H9 (cell line): ENCODE measurements around the gene UBAC1. TPM values are rescaled to one million over a fixed set of nuclear protein-coding genes. Genes with fewer than 3 reads are reported as not detected.

Experiments
- DNase-seq: peaks from one replicate; pipeline ENCODE4 v3.0.0-alpha.2; 2017
- H2AFZ ChIP-seq: one replicate; pipeline ENCODE4 v1.6.1; 2013; ENCODE audit warnings: mild to moderate bottlenecking, low read length, control low read depth, moderate library complexity
- H2AK5ac ChIP-seq: 2 replicates; pipeline ENCODE4 v1.6.1; 2013; ENCODE audit warnings: low read length, control low read depth, mixed read lengths; ENCODE audit not compliant: insufficient read length
- H2BK120ac ChIP-seq: one replicate; pipeline ENCODE4 v1.6.1; 2013; ENCODE audit warnings: low read depth, mild to moderate bottlenecking, low read length, control low read depth, inconsistent platforms; ENCODE audit not compliant: poor library complexity, severe bottlenecking
- H2BK12ac ChIP-seq: 2 replicates; pipeline ENCODE4 v1.6.1; 2013; ENCODE audit warnings: low read length, control low read depth, mixed read lengths, low read depth; ENCODE audit not compliant: insufficient read length
- H2BK15ac ChIP-seq: 2 replicates; pipeline ENCODE4 v1.6.1; 2013; ENCODE audit warnings: low read depth, low read length, control low read depth
- H2BK20ac ChIP-seq: one replicate; pipeline ENCODE4 v1.6.1; 2013; ENCODE audit warnings: low read depth, mild to moderate bottlenecking, low read length, control low read depth, inconsistent platforms; ENCODE audit not compliant: poor library complexity, severe bottlenecking
- H2BK5ac ChIP-seq: 2 replicates; pipeline ENCODE4 v1.6.1; 2013; ENCODE audit warnings: low read length, control low read depth, mixed read lengths; ENCODE audit not compliant: insufficient read length
- H3K14ac ChIP-seq: 2 replicates; pipeline ENCODE4 v1.6.1; 2013; ENCODE audit warnings: low read length, control low read depth; ENCODE audit not compliant: insufficient read depth
- H3K18ac ChIP-seq: 2 replicates; pipeline ENCODE4 v1.6.1; 2013; ENCODE audit warnings: low read depth, mild to moderate bottlenecking, mixed read lengths, low read length, control low read depth; ENCODE audit not compliant: insufficient read length
- H3K23ac ChIP-seq: 2 replicates; pipeline ENCODE4 v1.6.1; 2013; ENCODE audit warnings: low read length, control low read depth, mixed read lengths, low read depth; ENCODE audit not compliant: insufficient read length
- H3K23me2 ChIP-seq: 2 replicates; pipeline ENCODE4 v1.6.1; 2013; ENCODE audit warnings: low read depth, mild to moderate bottlenecking, mixed read lengths, low read length, control low read depth; ENCODE audit not compliant: insufficient read length, poor library complexity, severe bottlenecking
- H3K27ac ChIP-seq: 2 replicates; pipeline ENCODE4 v1.5.1; 2013; ENCODE audit warnings: low read length, control low read depth, mixed read lengths, low read depth; ENCODE audit not compliant: insufficient read length
- H3K27me3 ChIP-seq: 2 replicates; pipeline ENCODE4 v1.6.1; 2013; ENCODE audit warnings: low read length, control low read depth, inconsistent platforms; ENCODE audit not compliant: insufficient read depth
- H3K4ac ChIP-seq: 2 replicates; pipeline ENCODE4 v1.6.1; 2013; ENCODE audit warnings: low read depth, mild to moderate bottlenecking, control low read depth, inconsistent platforms, low read length, moderate library complexity
- H3K4me1 ChIP-seq: 2 replicates; pipeline ENCODE4 v1.6.1; 2013; ENCODE audit warnings: low read length, control low read depth, inconsistent platforms; ENCODE audit not compliant: insufficient read depth
- H3K4me2 ChIP-seq: 2 replicates; pipeline ENCODE4 v1.6.1; 2013; ENCODE audit warnings: low read length, control low read depth, mixed read lengths; ENCODE audit not compliant: insufficient read length, insufficient read depth
- H3K56ac ChIP-seq: 2 replicates; pipeline ENCODE4 v1.6.1; 2013; ENCODE audit warnings: low read depth, mild to moderate bottlenecking, mixed read lengths, low read length, control low read depth; ENCODE audit not compliant: insufficient read length
- H3K79me1 ChIP-seq: 2 replicates; pipeline ENCODE4 v1.6.1; 2013; ENCODE audit warnings: low read depth, mild to moderate bottlenecking, moderate library complexity, low read length, control low read depth, inconsistent platforms; ENCODE audit not compliant: insufficient read depth, poor library complexity, severe bottlenecking
- H3K79me2 ChIP-seq: 2 replicates; pipeline ENCODE4 v1.6.1; 2013; ENCODE audit warnings: low read length, control low read depth, inconsistent platforms; ENCODE audit not compliant: insufficient read depth
- H3K9ac ChIP-seq: 2 replicates; pipeline ENCODE4 v1.6.1; 2013; ENCODE audit warnings: low read length, control low read depth, mixed read lengths; ENCODE audit not compliant: insufficient read length; ENCODE audit errors: extremely low read depth
- H3K9me3 ChIP-seq: one replicate; pipeline ENCODE4 v1.6.1; 2013; ENCODE audit warnings: low read depth, low read length, inconsistent platforms; ENCODE audit not compliant: control insufficient read depth
- H3T11ph ChIP-seq: one replicate; pipeline ENCODE4 v1.6.1; 2013; ENCODE audit warnings: mild to moderate bottlenecking, low read length, control low read depth, inconsistent platforms
- H4K20me1 ChIP-seq: one replicate; pipeline ENCODE4 v1.6.1; 2013; ENCODE audit not compliant: control insufficient read depth, insufficient read length, insufficient read depth
- H4K5ac ChIP-seq: 2 replicates; pipeline ENCODE4 v1.6.1; 2013; ENCODE audit warnings: low read depth, mild to moderate bottlenecking, mixed read lengths, low read length, control low read depth; ENCODE audit not compliant: insufficient read length
- H4K8ac ChIP-seq: replicated peaks from 2 replicates; pipeline ENCODE4 v1.6.1; 2013; ENCODE audit warnings: low read length, control low read depth, mixed read lengths, low read depth; ENCODE audit not compliant: insufficient read length
- H4K91ac ChIP-seq: 2 replicates; pipeline ENCODE4 v1.6.1; 2013; ENCODE audit warnings: low read depth, mild to moderate bottlenecking, moderate library complexity, mixed read lengths, low read length, control low read depth; ENCODE audit not compliant: insufficient read length
- H3K27ac Mint-ChIP-seq, 3 experiments: 2 replicates in 2 of 3; 3 replicates in 1 of 3; pipeline ENCODE4 v1.8.0; 2020 to 2021; ENCODE audit warnings: mixed read lengths in 3 of 3, mild to moderate bottlenecking in 1 of 3, moderate library complexity in 1 of 3
- H3K27me3 Mint-ChIP-seq: 2 replicates; pipeline ENCODE4 v1.8.0; 2021; ENCODE audit warnings: low read depth, mild to moderate bottlenecking, moderate library complexity, mixed read lengths
- H3K36me3 Mint-ChIP-seq, 3 experiments: 2 replicates in 2 of 3; 3 replicates in 1 of 3; pipeline ENCODE4 v1.8.0; 2020 to 2021; ENCODE audit warnings: low read depth in 3 of 3, mixed read lengths in 3 of 3; ENCODE audit not compliant: insufficient read depth in 1 of 3
- H3K4me1 Mint-ChIP-seq, 2 experiments: 2 replicates each; pipeline ENCODE4 v1.8.0; 2020; ENCODE audit warnings: mixed read lengths in 2 of 2
- H3K4me3 Mint-ChIP-seq, 2 experiments: 2 replicates in 1 of 2; 3 replicates in 1 of 2; pipeline ENCODE4 v1.8.0; 2020 to 2021; ENCODE audit warnings: mild to moderate bottlenecking in 2 of 2, mixed read lengths in 2 of 2, moderate library complexity in 1 of 2
- H3K9me3 Mint-ChIP-seq, 2 experiments: 2 replicates in 1 of 2; 3 replicates in 1 of 2; pipeline ENCODE4 v1.8.0; 2020; ENCODE audit warnings: mild to moderate bottlenecking in 2 of 2, mixed read lengths in 2 of 2, moderate library complexity in 1 of 2
- CTCF ChIP-seq: fragments of 200-600 bp; sonication (generic); conservative IDR thresholded peaks from 3 replicates; pipeline ENCODE4 v1.8.0; 2021; ENCODE audit warnings: antibody characterized with exemption, mild to moderate bottlenecking
- WGBS: extraction: QIAGEN DNeasy Blood & Tissue Kit; methylation state at CpG from one replicate; pipeline ENCODE4 v1.1.7; 2013; ENCODE audit warnings: missing lambda C conversion rate, low lambda C conversion rate, mixed read lengths; ENCODE audit not compliant: insufficient read length; ENCODE audit errors: extremely low coverage; 5-methylcytosine and 5-hydroxymethylcytosine counted together
- total RNA-seq: library from RNA; stranded (reverse); gene quantifications from 2 replicates; pipeline ENCODE4 v1.2.1, GENCODE V29; 2021

Gene UBAC1
- total RNA-seq, 1 experiment from 2014 or later = 47.5 TPM

- Mint-ChIP-seq H3K36me3 (no peaks in the 10 kb centered on the region), H3K4me1 (peaks cover 3 to 10% of the 10 kb centered on the region in 2 experiments; a peak in 3 of 4 replicates), H3K4me3 (no peak overlapping the region), H3K9me3 (no peaks in the 10 kb centered on the region; a peak in 1 of 5 replicates), H3K27ac (no peak overlapping the region), H3K27me3 (peaks cover 2% of the 10 kb centered on the region; the same call in 1 of the 2 replicates)
- Histone ChIP-seq H3K56ac (no peak overlapping the region), H3K23me2 (no peaks in the 10 kb centered on the region), H3K18ac (no peak overlapping the region), H3K9ac (no peak overlapping the region), H3K23ac (no peak overlapping the region), H2AFZ (no peak overlapping the region), H4K5ac (no peak overlapping the region), H3K79me1 (no peaks in the 10 kb centered on the region), H2BK20ac (no peak overlapping the region), H3K9me3 (no peaks in the 10 kb centered on the region), H3K14ac (no peak overlapping the region), H2BK120ac (no peak overlapping the region), H4K8ac (no peak overlapping the region), H2BK12ac (no peak overlapping the region), H3K4me1 (no peaks in the 10 kb centered on the region), H4K91ac (no peak overlapping the region), H3K27ac (no peak overlapping the region), H3K4me2 (no peak overlapping the region), H3K4ac (no peak overlapping the region), H4K20me1 (no peaks in the 10 kb centered on the region), H3K79me2 (no peaks in the 10 kb centered on the region), H2AK5ac (no peak overlapping the region), H2BK5ac (no peak overlapping the region), H3T11ph (no peak overlapping the region), H3K27me3 (no peaks in the 10 kb centered on the region), H2BK15ac (no peak overlapping the region)
- no peak for TF ChIP-seq CTCF
- WGBS = no CpG with 5 or more reads among the region's 13 CpGs
- DNase-seq = no peak
These were observed 15.4 kb upstream of the UBAC1 start for GRCh38 chr9:135976531-135976930.
